ENCODE data around the gene B4GALNT3. TPM values are rescaled to one million over a fixed set of nuclear protein-coding genes. Genes with fewer than 3 reads are reported as not detected.
"Not testable (repeated sequence)": the region's sequence is repeated elsewhere in the genome, so short reads cannot be mapped to it uniquely, and the experiment has no call there.

B4GALNT3 gene
- total RNA-seq, 1 donor from 2014 or later, result 32.5 TPM

DNA sequence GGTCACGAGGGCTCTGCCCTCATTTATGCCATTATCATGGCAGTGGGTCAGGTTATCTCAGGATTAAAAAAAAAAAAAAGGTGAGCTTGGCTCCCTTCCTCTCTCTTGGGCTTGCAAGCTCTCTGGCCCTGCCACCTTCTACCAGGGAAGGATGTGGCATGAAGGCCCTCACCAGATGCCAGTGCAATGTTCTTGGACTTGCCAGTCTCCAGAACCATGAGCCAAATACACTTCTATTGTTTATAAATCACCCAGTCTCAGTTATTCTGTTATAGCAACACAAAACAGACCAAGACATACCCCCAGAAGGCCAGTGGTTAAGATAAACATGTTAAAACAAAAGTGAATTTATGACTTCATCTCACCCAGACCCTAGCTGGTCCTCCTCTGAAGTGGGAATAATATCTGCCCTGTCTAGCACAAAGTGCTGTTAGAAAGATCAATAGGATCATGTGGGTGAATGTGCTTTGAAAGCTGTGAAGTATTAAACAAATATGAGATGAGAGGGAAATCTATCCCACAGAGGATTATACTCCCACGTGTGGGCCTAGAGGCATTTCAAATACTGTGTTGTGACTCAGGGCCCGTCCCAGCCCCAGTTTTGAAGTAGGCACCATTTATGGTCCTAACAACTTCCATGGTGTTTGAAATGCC, 114.9 kb downstream of the B4GALNT3 start:
- Mint-ChIP-seq H3K27ac (no peak overlapping the region), H3K36me3 (peaks cover 4% of the 10 kb centered on the region), H3K4me3 (no peak overlapping the region), H3K9me3 (peaks cover 5% of the 10 kb centered on the region), H3K27me3 (peaks cover under 1% of the 10 kb centered on the region), H3K4me1 (ENCODE audit: unreplicated experiment) (peaks cover 26% of the 10 kb centered on the region)
- TF ChIP-seq CTCF (conservative IDR thresholded peaks at IDR 0.05), result no peak
- DNase-seq (ENCODE audit: extremely low spot score, unreplicated experiment), result no peak

DNA sequence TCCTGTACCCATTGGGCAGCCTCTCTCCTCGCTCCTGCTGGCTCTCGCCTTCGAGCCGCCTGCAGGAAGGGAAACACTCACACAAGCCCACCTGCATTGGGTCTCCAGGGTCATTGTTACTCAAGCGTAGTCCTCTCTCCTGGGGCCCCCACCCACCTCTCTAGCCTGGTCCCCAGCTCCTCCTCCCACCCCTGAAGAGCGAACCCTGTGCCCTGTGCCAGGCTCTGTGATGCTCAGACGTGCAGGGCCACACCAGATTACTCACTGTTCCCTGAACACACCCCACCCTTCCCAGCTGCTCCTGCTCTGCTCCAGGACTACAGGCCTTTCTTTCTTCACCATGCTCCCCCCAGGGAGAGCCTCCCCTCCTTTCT, 115.4 kb downstream of the B4GALNT3 start:
- DNase-seq (ENCODE audit: extremely low spot score, unreplicated experiment), result no peak
- peaks cover 5% of the 10 kb centered on the region for H3K9me3 Mint-ChIP-seq
- no peak overlapping the region for H3K4me3 Mint-ChIP-seq
- peaks cover 4% of the 10 kb centered on the region for H3K36me3 Mint-ChIP-seq
- no peak for TF ChIP-seq CTCF (conservative IDR thresholded peaks at IDR 0.05)
- H3K27ac Mint-ChIP-seq, result no peak overlapping the region
- H3K27me3 Mint-ChIP-seq, result peaks cover 2% of the 10 kb centered on the region
- H3K4me1 Mint-ChIP-seq (ENCODE audit: unreplicated experiment), result peaks cover 28% of the 10 kb centered on the region

DNA sequence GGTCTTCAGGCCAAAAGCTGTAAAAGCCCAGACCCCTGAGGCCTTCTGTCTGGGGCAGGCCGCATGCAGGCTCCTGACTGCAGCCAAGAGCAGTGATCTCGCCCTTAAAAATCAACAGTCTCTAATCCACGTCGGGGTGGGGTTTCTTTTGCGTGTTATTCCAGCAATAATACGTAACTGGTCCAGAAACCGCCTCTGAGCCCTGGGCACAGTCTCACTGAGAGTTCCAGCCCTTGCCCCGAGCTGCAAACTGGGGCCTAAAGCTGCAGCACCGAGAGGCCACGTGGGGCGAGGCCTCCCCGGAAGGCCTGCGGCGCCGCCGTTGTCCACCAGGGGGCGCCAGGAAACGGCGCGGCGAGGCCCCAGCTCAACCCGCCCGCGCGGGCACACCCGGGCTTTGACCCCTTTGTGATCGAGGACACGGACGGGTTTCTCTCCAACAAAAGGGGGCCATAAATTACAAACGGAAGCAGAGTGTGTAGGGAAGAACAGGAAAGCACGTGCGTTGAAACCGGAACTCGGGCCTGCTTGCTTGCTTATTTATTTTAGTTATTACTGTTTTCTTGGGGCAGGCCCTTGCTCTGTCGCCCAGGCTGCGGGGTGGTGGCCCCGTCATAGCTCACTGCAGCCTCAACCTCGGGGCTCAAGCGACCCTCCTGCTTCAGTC, 116.3 kb downstream of the B4GALNT3 start:
- H3K36me3 Mint-ChIP-seq, result peaks cover 4% of the 10 kb centered on the region
- H3K4me1 Mint-ChIP-seq (ENCODE audit: unreplicated experiment), result peaks cover 23% of the 10 kb centered on the region
- H3K27me3 Mint-ChIP-seq, result peaks cover 7% of the 10 kb centered on the region
- peaks cover 5% of the 10 kb centered on the region for H3K9me3 Mint-ChIP-seq
- H3K4me3 Mint-ChIP-seq, result no peak overlapping the region
- DNase-seq (ENCODE audit: extremely low spot score, unreplicated experiment), result peak; percentile 89
- H3K27ac Mint-ChIP-seq, result no peak overlapping the region
- TF ChIP-seq CTCF (conservative IDR thresholded peaks at IDR 0.05), result peak; percentile 100

DNA sequence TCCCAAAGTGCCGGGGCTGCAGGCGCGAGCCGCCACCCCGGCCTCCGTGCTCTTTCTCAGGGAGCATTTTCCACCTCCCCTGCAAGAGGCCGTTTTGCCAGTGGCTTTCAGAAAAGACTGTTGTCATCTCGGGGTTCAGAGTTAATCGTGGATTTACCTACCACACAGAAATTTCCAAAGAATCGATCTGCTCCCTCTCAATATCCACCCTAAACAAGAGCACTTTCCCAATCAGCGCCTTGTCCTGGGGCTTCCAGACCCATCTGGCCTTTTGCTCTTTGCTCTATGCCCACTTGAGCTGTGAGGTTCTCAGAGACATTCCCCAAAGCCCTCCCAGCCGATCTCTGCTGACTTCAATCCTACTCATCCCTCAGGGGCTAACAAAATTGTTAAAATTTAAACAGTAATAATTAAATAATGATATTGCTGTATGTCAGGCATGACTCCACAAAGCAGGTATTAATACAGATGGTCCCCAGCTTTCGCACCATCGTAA, 116.9 kb downstream of the B4GALNT3 start:
- peaks cover 7% of the 10 kb centered on the region for H3K27me3 Mint-ChIP-seq
- H3K9me3 Mint-ChIP-seq, result peaks cover 5% of the 10 kb centered on the region
- no peak overlapping the region for H3K27ac Mint-ChIP-seq
- no peak for DNase-seq (ENCODE audit: extremely low spot score, unreplicated experiment)
- peaks cover 19% of the 10 kb centered on the region for H3K4me1 Mint-ChIP-seq (ENCODE audit: unreplicated experiment)
- TF ChIP-seq CTCF (conservative IDR thresholded peaks at IDR 0.05), result no peak
- H3K36me3 Mint-ChIP-seq, result peaks cover 4% of the 10 kb centered on the region
- H3K4me3 Mint-ChIP-seq, result no peak overlapping the region

- H3K9me3 Mint-ChIP-seq; H3K27me3 Mint-ChIP-seq; H3K36me3 Mint-ChIP-seq; DNase-seq (ENCODE audit: extremely low spot score, unreplicated experiment); H3K4me3 Mint-ChIP-seq: not testable (repeated sequence)
- peaks cover 16% of the 10 kb centered on the region for H3K4me1 Mint-ChIP-seq (ENCODE audit: unreplicated experiment)
- H3K27ac Mint-ChIP-seq, result peak overlapping the region; percentile 29
Observed at GRCh38 chr12:577994-578747, 118.4 kb downstream of the B4GALNT3 start.

Measured in type B pancreatic cell (in vitro differentiated cells).